Activated CD4-positive, alpha-beta T cell treated with anti-CD3 and anti-CD28 coated beads for 48 hours (primary cell): Measurements from ENCODE around the gene HSPB6.

Experiments used
- DNase-seq: peaks from one replicate; pipeline ENCODE4 v3.0.0-alpha.2; 2020

The HSPB6 gene

DNA sequence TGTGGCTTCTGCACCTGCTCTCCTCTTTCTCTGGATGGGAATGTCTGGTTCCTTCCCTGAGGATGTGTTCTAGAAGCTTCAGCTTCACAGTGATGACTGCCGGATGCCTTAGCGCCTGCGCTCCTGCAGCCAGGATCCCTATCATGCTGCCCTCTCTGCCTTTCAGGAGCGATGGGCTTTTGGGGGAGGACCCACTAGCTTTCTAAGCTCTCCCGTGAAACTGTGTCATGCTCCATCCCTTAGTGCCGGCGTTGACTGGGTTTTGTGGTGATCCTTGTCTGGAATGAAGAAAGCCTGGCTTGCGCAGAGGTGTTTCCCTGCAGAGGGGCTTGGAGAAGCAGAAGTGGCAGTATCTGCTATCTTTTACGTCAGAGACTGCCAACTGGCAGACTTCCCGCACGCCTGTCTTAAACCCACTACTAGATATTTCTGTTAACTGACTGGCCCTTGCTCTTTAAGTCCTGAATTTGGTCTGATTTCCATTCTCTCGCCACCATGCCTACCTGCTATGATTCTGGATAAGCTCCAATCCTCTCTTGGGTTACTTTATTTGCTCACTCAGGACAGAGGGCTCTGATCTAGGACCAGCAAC, 42.8 kb downstream of the HSPB6 start:
- no peak for DNase-seq

DNA sequence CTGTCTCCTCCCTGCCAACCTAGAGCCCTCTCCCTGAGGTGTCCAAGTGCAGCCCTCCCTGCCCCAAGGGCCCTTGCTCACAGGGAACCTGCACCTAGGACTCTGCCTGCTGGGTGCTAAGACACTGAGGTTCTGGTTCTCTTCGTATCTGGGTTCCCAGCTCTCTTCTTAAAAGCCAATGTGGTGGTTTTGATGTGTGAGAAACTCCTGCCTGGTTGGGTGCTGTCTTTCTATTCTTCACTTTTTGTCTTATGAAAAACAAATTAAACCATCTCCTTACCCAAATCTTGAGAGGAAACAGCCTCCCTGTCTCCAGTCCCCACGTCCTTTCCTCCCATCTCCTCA, 43.4 kb downstream of the HSPB6 start:
- DNase-seq: no peak

DNA sequence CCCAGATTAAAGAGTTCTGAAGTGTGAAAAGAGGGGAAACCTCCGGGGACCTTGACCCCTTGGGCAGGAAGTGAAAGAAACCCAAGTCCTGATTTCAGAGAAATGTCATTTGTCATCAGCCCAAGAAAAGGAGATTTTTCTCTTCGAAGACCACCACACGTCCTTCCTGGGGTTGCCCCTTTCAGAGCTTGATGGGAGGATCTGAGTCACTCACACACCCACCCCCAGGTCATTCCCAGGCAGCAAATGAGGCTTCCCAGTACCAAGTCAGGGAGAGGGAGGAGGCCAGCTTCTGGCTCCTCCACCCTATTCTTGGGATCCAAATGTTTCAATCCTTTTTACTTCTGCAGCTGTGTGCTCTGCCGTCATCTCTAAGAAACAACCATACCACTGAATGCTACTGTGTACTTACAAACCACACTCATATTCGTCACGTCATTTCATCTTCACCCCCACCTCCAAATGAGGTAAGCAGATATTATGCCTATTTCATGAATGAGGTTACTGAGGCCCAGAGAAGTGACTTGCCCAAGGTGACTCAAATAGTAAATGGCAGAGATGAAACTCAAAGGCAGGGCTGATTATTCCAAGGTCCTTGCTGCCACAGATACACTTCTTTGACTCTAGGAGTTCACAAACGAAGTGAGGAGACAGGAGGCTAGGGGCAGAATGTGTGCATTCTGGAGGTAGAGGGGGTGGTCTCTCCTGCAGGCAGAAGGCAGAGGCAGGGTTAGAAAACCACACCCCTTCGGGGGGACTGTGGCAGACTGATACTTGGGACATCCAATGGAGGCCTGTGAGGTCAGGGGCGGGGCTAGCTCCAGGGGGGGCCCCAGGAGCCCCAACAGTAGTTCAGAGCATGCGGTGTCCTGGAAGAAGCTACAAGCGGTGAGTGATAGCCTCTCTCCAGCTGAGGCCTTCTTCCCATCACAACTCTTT, 44.0 kb downstream of the HSPB6 start:
- DNase-seq: peak; percentile 92

DNA sequence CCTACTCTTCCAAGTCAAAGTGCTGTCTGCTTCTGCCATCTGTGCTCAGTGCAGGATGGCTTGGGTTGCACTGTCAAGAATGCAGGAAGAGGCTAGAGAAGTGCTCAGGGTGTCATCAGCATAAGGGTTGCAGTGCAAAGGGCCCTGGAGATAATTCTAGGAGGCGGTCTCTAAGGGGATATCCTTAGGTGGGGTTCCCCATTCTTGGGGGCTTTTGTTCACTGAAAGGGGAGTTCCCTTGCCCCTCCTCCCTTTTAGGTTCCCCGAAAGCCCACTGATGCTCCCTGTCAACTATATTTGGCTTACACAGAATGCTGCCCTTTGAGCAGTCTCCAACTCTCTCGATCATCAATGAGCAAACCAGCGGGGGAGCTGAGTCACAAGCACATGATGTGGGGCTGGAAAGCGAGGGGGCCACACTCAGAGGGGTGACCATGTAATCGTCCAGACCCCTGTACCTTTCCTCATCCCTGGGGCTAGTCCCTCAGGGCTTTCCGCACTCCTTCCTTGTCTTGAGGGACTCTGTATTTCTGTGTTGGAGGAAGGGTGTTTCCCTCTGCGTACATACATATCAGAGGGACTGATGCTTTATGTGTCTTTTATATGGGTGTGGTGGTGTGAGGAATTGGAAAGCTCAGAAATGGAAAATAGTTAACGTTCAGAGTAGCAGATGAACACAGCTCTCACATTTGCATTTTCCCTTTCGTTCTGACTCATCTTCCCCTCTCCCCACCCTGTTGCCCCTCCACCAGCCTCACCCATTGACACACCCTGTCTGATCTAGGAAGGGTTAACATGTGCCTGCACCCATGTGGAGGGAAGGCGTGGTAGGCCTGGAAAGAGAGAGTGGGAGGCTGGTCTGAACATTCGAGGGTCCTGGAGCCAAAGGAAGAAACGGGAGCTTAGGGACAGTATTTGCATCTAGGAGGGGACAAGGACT, 45.8 kb downstream of the HSPB6 start:
- DNase-seq: peak; percentile 81

DNA sequence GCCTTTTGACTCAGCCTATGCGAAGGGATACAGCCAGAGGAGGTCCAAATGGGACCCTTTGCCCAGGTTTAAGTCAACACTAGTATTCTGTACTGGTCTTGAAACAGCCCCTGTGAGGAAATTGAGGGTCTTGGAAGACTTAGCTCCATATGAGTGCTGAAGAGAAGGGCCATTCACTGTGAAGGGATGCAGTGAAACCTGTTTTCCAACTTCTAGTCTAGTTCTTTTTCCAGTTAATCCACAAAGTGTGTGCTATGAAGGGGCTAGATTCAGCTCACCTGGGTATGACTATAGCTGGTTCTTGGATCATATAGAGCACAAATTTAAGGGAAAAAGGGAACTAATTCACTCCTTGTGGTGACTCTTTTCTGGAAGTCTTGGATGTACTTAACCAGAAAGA, 48.4 kb downstream of the HSPB6 start:
- DNase-seq: no peak
